Body of pancreas (tissue), 4 donors: ENCODE data around the gene FOXO6. TPM values are rescaled to one million over a fixed set of nuclear protein-coding genes. Genes with fewer than 3 reads are reported as not detected.

Experiments
- ATAC-seq: fragments of 150-250 bp; one replicate; pipeline ENCODE4 v1.9.1; 2016
- DNase-seq, 4 donors: peaks; one replicate each; pipeline ENCODE4 v3.0.0-alpha.2; 2019
- H3K27ac ChIP-seq, 4 donors: fragments of 200-600 bp; sonication (generic); 1 replicate in 3 of 4; 2 replicates in 1 of 4; pipeline versions ENCODE4 v1.5.1 to v1.6.1; 2016 to 2019; ENCODE audit warnings: mild to moderate bottlenecking in 1 of 4, mixed read lengths in 1 of 4, moderate library complexity in 1 of 4
- H3K27me3 ChIP-seq, 2 donors: fragments of 200-600 bp; sonication (generic); one replicate each; pipeline ENCODE4 v1.6.0; 2016; ENCODE audit warnings: mild to moderate bottlenecking in 1 of 2
- H3K36me3 ChIP-seq, 2 donors: fragments of 200-600 bp; sonication (generic); replicated peaks in 1 of 2; 2 replicates each; pipeline ENCODE4 v1.5.1; 2016; ENCODE audit warnings: low read depth in 2 of 2; ENCODE audit not compliant: insufficient read depth in 1 of 2
- H3K4me1 ChIP-seq: fragments of 200-600 bp; sonication (generic); one replicate; pipeline ENCODE4 v1.6.0; 2016
- H3K4me3 ChIP-seq, 2 donors: fragments of 200-600 bp; sonication (generic); 1 replicate in 1 of 2; 2 replicates in 1 of 2; pipeline ENCODE4 v1.5.1; 2016 to 2019
- H3K9me3 ChIP-seq, 3 donors: fragments of 200-600 bp; sonication (generic); 1 replicate in 2 of 3; 2 replicates in 1 of 3; pipeline ENCODE4 v1.5.1; 2016
- CTCF ChIP-seq, 7 experiments: fragments of 450-650 bp in 4 of 7; fragments of 200-600 bp in 3 of 7; sonication (generic) in 3 of 7; IDR thresholded peaks; one replicate each; pipeline ENCODE4 v1.5.1; 2016 to 2019; ENCODE audit warnings: antibody characterized with exemption in 7 of 7
- POLR2A ChIP-seq, 3 donors: fragments of 450-650 bp; IDR thresholded peaks; one replicate each; pipeline ENCODE4 v1.6.1; 2016; ENCODE audit warnings: antibody characterized with exemption in 3 of 3, mild to moderate bottlenecking in 2 of 3
- WGBS, 2 donors: methylation state at CpG; one replicate each; pipeline ENCODE4 v1.1.5; 2017; 5-methylcytosine and 5-hydroxymethylcytosine counted together
- intact Hi-C: fragments of 100-400 bp; cut with DNase I; formaldehyde crosslinking; loops from one replicate; pipeline ENCODE4 v1.15.1; 2023
- total RNA-seq, 2 donors: library from RNA; depleted of rRNA; stranded (reverse); fragments of >200 nt; gene quantifications; one replicate each; pipeline ENCODE4 v1.1.0, GENCODE V29; 2016

FOXO6 gene
- total RNA-seq, 2 donors from 2014 or later, result 1.0 to 2.3 TPM

GRCh38 chr1:41419584-41420295, 58.5 kb downstream of the FOXO6 start:
- 84 to 86% methylated on average over 7 to 8 of the region's 8 CpGs for WGBS, 2 donors
- Histone ChIP-seq H3K36me3 (no peaks in the 10 kb centered on the region), H3K4me3 (no peak overlapping the region), H3K27ac (peak overlapping the region; percentile 37 to 83 (median 78)), H3K9me3 (no peaks in the 10 kb centered on the region), H3K4me1 (peaks cover 19% of the 10 kb centered on the region), H3K27me3 (no peaks in the 10 kb centered on the region)
- DNase-seq, result no peak
- intact Hi-C loops, result no loop called here
- no peak for ATAC-seq
- TF ChIP-seq CTCF (IDR thresholded peaks at IDR 0.05), result no peak
- TF ChIP-seq POLR2A (IDR thresholded peaks at IDR 0.05), result no peak

GRCh38 chr1:41420351-41420750, 59.1 kb downstream of the FOXO6 start:
- TF ChIP-seq POLR2A (IDR thresholded peaks at IDR 0.05) (no peak), CTCF (IDR thresholded peaks at IDR 0.05) (no peak)
- intact Hi-C loops, result no loop called here
- Histone ChIP-seq H3K4me3 (no peak overlapping the region), H3K27ac (no peak overlapping the region), H3K4me1 (peaks cover 19% of the 10 kb centered on the region), H3K36me3 (no peaks in the 10 kb centered on the region), H3K27me3 (no peaks in the 10 kb centered on the region), H3K9me3 (no peaks in the 10 kb centered on the region)
- WGBS, 2 donors, result 83 to 84% methylated on average over 4 of the region's 4 CpGs
- DNase-seq (no peak), ATAC-seq (no peak)

GRCh38 chr1:41420860-41421259, 59.6 kb downstream of the FOXO6 start:
- DNase-seq, result no peak
- TF ChIP-seq CTCF (IDR thresholded peaks at IDR 0.05), result no peak
- no peak for TF ChIP-seq POLR2A (IDR thresholded peaks at IDR 0.05)
- no peak for ATAC-seq

GRCh38 chr1:41422306-41422705, 61.1 kb downstream of the FOXO6 start:
- intact Hi-C loops, result no loop called here
- ATAC-seq (no peak), DNase-seq (no peak)
- no peak overlapping the region for H3K27ac ChIP-seq
- no peaks in the 10 kb centered on the region for H3K9me3 ChIP-seq
- WGBS, 2 donors, result 82 to 84% methylated on average over 6 of the region's 6 CpGs
- H3K36me3 ChIP-seq, result no peaks in the 10 kb centered on the region
- H3K27me3 ChIP-seq, result no peaks in the 10 kb centered on the region
- no peak overlapping the region for H3K4me3 ChIP-seq
- H3K4me1 ChIP-seq, result peaks cover 19% of the 10 kb centered on the region
- TF ChIP-seq POLR2A (IDR thresholded peaks at IDR 0.05), result no peak
- TF ChIP-seq CTCF (IDR thresholded peaks at IDR 0.05), result no peak

More at GRCh38 chr1:41420860-41421259, 59.6 kb downstream of the FOXO6 start:
- Histone ChIP-seq H3K9me3 (no peaks in the 10 kb centered on the region), H3K27me3 (no peaks in the 10 kb centered on the region), H3K27ac (no peak overlapping the region), H3K36me3 (no peaks in the 10 kb centered on the region), H3K4me3 (no peak overlapping the region), H3K4me1 (peaks cover 19% of the 10 kb centered on the region)
- intact Hi-C loops, result no loop called here
- 78% methylated on average over 3 of the region's 3 CpGs for WGBS, 2 donors
